Mucosa of rectum (tissue), 2 donors: ENCODE data around the gene EOGT.

ENCODE experiments used
- H3K27ac ChIP-seq, 2 donors: one replicate each; pipeline ENCODE4 v1.7.0; 2013; ENCODE audit warnings: inconsistent platforms in 2 of 2, low read depth in 2 of 2, low read length in 2 of 2
- H3K27me3 ChIP-seq, 2 donors: one replicate each; pipeline ENCODE4 v1.7.0; 2013; ENCODE audit warnings: low read length in 2 of 2; ENCODE audit not compliant: control insufficient read depth in 2 of 2, insufficient read depth in 2 of 2
- H3K36me3 ChIP-seq, 2 donors: one replicate each; pipeline ENCODE4 v1.7.0; 2013; ENCODE audit warnings: low read length in 2 of 2; ENCODE audit not compliant: control insufficient read depth in 2 of 2, insufficient read depth in 2 of 2
- H3K4me1 ChIP-seq, 2 donors: one replicate each; pipeline ENCODE4 v1.7.0; 2013; ENCODE audit warnings: low read length in 2 of 2, mild to moderate bottlenecking in 1 of 2; ENCODE audit not compliant: control insufficient read depth in 2 of 2, insufficient read depth in 2 of 2
- H3K4me3 ChIP-seq, 2 donors: one replicate each; pipeline ENCODE4 v1.7.0; 2013; ENCODE audit warnings: low read length in 2 of 2
- H3K9ac ChIP-seq, 2 donors: one replicate each; pipeline ENCODE4 v1.7.0; 2013; ENCODE audit warnings: low read length in 2 of 2, low read depth in 1 of 2, mild to moderate bottlenecking in 1 of 2
- H3K9me3 ChIP-seq, 2 donors: one replicate each; pipeline ENCODE4 v1.7.0; 2013; ENCODE audit warnings: low read length in 2 of 2; ENCODE audit not compliant: control insufficient read depth in 2 of 2
- donor health status: healthy.
- donor health status: Normal muscosa, but diverticular disease.

Gene EOGT

GRCh38 chr3:68936856-68937255 is 76.6 kb downstream of the EOGT start:
- no peaks in the 10 kb centered on the region for H3K4me1 ChIP-seq
- no peaks in the 10 kb centered on the region for H3K9me3 ChIP-seq
- H3K36me3 ChIP-seq: no peaks in the 10 kb centered on the region
- no peak overlapping the region for H3K27ac ChIP-seq
- peaks cover 8 to 27% of the 10 kb centered on the region in 2 donors for H3K27me3 ChIP-seq
- H3K9ac ChIP-seq: no peak overlapping the region
- H3K4me3 ChIP-seq: no peak overlapping the region

DNA sequence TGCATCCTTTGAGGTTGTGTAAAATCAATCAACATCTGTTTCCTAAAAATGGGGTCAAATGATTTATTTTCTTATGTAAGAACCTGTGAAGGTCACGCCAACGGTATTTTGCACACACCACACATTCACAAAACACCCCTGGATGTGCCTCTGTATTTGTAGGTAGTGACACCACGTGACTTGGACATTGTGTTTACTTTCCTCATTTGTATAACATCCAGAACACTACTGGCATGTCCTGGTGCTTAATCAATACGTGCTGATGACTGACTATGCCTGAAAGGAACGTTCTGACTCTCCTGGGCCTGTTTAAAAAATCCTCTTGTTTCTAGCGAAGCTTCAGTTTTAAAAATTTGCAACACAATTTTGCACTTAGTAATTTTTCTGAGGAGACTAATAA is 77.7 kb downstream of the EOGT start:
- no peak overlapping the region for H3K9ac ChIP-seq
- no peaks in the 10 kb centered on the region for H3K9me3 ChIP-seq
- H3K27me3 ChIP-seq: peaks cover 15 to 28% of the 10 kb centered on the region in 2 donors
- no peak overlapping the region for H3K27ac ChIP-seq
- no peaks in the 10 kb centered on the region for H3K4me1 ChIP-seq
- H3K36me3 ChIP-seq: no peaks in the 10 kb centered on the region
- H3K4me3 ChIP-seq: no peak overlapping the region

- Histone ChIP-seq H3K9ac (no peak overlapping the region), H3K36me3 (no peaks in the 10 kb centered on the region), H3K4me3 (no peak overlapping the region), H3K27me3 (peaks cover 19 to 27% of the 10 kb centered on the region in 2 donors), H3K27ac (no peak overlapping the region), H3K9me3 (no peaks in the 10 kb centered on the region), H3K4me1 (no peaks in the 10 kb centered on the region)
Measured at GRCh38 chr3:68931406-68932149, 81.9 kb downstream of the EOGT start.
